IPS-NIHi7 (cell line): ENCODE measurements around the gene ASB18.
A peak's percentile ranks its signal among the peaks of the same experiment; 100 is the strongest.

Source experiments
- DNase-seq: peaks from one replicate; pipeline ENCODE4 v3.0.0; 2012; ENCODE audit warnings: mixed read lengths; ENCODE audit errors: extremely low spot score

The ASB18 gene

DNA sequence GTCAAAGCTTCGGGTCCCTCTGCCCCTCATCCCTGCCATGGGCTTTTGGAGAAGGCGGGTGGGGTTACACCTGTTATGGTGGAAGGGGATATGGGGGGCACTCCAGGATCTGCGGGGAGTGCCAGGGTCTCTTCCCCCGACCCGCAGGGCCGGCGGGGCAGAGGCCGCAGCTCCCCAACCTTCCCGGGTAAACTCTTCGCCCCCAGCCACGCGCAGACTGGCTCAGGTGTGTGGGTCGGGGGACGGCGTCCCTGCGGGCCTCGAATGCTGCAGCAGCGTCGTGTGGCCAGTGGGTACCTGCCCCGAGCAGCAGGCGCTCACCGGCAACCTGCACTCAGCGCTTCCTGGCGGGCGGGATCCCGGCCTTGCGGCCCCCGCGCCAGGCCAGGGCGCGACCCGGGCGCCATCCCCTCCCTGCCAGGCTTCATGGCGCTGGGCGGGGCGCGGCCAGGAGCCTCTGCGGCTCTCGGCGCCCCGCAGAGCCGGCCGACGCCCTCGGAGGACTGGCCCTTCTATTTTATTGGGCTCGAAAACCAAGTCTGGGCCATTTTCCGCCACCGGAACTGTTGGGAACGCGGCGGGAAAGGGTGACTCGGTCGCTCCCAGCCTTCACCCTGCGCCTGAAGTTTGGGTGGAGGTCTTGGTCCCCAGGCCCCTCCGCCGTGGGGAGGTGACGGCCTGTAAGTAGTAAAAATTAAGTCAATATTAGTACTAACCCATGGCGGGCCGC, 100.6 kb downstream of the ASB18 start:
- DNase-seq, result peak; percentile 35

DNA sequence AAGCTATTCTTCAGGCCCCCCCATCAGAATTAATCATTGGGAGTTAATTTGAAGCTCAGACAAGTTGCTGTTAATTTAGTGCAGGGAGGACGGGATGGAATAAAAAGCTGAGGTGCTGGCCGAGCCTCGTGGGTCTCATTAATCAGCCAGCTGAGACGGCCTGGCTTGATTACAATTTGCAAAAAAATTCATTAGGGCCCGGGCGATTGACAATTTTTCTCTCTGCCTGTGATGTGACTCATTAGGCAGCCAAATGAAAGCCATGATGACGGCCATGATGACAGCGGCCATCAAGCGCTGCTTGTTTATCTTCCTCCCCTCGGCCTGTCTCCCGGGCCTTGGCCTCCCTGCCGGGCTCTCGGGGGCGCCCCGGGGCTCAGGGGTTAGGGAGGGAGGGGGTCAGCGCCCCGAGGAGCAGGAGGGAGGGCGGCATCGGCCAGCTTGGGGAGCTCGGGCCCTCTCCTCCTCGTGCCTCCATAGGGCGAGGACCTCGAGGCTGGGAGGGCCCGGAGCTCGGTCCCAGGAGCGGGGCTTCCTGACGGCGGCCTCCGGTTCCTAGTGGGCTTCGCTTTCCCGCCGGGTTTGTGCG, 101.2 kb downstream of the ASB18 start:
- DNase-seq, result peak; percentile 30

DNA sequence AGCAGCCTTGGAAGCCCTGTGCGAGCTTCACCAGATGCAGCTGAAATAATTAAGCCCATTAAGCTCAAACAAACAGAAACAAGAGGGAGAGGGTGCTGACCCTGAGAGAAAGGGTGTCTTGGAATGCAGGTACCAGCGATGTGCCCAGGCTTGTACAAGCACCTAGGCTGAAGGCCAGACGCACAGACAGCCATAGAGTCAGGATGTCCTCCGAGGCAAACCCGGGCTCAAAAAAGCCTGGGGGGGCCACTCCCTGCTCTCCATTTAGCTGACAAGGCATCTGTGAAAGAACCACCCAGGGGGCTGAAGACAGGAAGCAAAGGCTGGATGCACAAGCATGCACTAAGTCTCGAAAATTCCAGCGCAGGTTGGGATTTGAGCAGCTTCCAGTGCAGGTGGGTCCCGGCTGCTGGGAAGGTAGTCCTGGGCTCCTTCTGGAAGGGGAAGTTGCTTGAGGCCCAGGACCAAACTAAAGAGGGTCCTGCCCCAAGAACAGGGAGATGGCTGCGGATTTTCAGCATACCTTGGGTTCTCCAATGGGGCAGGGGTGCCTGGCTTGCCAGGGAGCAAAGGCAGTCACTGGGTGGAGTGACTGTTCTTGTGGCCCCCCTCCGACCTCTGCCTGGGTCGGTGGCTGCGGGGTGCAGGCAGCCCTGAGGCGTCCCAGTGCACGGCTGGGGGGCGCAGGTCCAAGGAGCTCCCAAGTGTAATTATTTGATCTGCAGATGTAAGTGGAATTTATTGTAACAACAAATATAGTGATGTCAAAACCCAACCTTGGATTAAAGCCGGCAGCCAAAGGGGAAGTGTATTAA, 102.0 kb downstream of the ASB18 start:
- no peak for DNase-seq

DNA sequence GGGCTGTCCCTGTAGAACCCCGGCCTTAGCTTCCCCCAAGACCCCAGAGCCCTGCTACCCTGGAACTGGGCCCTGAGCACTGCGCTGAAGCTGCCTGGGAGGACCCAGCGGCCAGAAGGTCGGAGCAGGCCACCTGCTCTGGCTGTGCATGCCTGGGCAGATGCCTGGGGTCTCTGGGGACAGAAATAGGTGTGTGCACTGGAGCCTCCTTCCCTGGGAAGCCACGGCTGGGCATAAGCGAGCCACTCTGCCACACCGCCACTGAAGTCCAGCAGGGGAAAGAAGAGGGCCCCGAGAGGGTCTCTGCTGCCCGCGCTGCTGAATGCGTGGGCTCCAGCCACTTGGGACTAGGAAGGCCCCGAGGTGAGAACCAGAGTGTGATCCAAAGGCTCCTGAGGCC, 102.7 kb downstream of the ASB18 start:
- DNase-seq, result no peak

DNA sequence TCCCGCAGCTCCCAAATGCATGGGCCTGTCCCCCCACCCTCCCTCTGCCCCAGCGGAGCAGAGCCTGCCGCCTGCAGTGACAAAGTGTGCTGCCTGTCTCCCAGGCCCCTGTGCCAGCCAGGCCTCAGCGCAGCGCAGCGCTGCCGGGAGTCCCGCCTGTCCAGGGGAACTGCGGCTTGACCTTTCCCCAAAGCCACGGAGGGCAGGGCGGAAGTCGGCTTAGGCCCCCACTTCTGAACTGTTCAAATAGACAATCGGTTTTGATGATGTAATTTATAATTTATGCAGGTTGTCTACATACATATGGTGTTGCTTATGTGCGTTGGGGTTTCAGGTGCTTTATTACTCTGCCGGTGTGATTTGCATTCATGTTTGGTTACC, 103.1 kb downstream of the ASB18 start:
- no peak for DNase-seq

DNA sequence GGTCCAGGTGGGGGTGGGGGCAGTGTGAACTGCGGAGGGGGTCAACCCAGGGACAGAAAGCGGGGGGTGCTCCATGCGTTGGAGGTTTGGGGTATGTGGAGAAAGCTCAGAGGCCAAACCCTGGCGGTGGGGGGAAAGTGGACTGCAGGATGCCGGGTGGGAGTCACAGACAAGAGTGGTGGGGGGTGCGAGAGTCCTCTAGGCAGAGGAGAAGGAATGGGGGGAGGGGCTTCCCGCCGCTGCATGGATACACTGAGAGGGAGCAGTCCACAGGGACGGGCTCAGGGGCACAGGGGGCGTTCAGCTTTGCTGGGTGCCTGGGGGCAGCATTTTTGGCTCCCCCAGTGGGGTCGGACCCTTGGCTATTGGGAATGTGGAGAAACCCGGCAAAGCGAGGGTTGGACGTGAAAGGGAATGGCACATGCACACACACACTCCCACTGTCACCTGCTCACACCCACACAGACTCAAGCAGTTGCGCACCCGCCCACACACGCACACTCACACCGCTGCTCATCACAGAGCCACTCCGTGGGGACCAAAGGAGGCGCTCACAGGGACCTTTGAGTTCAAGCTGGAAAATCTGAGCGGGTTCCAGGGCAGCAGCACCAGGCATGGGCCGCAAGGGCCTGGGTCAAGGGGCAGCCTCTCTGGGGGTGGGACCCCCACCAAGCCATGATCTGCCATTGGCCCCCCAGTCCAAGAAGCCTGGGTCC, 103.7 kb downstream of the ASB18 start:
- peak; percentile 20 for DNase-seq

DNA sequence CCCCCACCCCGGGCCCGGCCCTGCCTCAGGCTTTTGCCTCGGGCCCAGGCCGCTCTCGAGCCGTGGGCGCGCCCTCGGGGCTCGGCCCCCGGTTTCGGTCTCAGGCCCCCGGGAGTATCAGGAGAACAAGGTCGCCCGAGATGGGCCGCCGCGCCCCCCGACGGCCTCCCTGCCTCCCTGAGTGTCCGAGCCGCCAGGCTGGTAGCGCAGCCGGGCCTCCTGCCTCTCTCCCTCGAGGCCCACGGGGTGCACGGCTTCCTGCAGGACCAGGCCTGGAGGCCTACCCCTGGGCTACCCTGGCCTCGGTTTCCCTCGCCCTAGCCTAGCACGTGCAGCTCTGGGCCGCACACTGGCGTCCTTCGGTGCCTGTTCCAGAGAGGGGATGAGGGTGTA, 104.4 kb downstream of the ASB18 start:
- no peak for DNase-seq

DNA sequence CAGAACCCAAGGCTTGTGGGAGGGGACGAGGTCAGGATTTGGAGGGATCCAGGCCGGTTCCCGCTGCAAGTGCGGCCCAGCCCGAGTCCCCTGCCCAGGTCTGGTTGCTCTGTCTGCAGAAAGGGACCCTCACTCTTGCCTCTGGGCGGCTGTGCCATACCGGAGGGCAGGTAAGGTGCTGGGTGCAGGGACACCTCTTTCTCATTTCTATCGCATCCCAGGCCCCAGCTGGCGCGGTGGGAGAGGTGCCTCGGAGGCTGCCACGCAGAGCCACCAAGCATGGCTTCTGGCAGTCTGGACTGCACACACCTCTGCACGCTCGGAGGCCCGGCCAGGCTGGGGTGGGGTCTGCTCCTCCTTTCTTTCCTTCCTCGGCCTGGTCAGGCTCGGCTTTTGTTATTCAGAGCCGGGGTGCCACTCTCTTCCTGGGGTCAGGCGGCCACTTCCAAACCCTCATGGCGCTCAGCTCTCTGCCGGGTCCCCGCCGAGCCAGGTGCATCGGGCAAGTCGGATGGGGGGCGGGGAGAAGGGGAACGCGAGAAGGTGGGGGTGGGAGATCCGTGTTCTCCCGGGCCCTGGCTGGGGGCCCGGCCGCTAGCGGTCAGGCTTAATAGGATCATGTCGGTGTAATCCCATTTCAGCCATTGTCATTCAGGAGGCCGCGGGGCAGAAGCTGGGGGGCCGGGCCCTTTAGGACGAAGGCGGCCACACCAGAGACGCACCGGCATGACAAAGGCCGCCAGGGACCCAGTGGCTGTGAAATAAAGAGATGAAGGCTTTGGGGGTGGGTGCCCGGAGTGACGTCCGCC, 105.0 kb downstream of the ASB18 start:
- peak; percentile 79 for DNase-seq

DNA sequence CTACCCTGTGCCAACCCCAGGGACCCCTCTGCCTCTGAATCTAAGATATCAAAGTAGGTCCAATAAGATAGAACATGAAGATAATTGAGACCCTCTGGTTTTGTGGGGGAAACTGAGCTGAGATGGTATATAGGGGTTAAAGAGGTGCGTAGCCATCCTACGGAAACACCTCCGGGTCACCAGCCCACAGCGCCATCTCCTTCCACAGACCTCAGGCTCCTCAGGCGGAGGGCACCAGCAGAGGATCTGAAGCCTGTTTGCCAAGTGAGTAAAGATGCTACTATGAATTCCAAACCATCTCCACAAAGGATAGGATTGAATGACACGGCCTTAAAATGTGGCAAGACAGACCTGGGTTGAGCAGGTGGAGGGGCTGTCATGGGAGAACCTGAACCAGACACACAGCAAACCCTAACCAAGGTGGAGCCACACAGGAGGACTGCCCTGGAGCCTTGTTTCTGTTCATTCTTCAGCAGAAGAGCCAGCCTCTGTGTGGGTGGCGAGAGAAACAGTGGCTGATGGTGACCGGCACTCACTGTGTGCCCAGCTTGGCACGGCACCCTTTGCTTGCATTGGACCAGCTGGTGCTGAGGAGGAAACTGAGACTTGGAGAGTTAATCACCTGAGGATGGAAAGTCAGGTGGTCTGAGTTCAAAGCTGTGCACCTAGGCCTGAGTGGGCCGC, 106.2 kb downstream of the ASB18 start:
- DNase-seq, result no peak

DNA sequence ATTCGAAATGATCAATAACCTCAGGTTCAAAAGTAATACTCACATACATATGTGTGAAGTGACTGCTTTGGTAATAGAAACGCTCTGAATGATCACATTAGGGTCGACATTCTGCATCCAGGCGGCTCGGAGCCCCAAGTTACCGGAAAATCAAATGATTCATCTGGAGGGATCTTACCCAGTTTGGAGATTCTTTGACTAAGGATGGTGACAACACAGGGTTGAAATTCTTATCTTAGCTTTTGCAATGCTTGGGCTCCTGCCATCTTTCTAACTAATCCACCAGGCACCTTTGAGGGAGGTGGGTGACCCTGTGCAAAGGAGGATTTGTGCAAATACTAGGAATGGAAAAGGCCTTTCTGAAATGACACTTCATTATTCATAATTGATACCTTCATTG, 106.8 kb downstream of the ASB18 start:
- DNase-seq, result no peak

DNA sequence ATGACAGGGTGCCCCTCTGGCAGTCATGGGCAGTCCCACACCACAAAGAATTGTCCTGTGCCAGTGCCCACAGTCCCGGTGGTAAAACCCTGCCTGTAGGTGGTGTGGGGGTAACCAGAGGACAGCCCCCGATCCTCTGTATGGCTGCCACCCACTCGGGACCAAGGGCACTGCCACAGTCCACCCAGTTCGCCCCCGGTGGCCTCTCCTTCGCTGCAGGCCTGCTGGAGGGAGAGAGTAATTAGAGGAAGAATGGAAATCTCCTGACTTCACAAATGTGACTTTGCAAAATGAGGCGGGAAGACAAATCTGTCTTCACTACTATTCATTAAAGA, 107.4 kb downstream of the ASB18 start:
- no peak for DNase-seq

DNA sequence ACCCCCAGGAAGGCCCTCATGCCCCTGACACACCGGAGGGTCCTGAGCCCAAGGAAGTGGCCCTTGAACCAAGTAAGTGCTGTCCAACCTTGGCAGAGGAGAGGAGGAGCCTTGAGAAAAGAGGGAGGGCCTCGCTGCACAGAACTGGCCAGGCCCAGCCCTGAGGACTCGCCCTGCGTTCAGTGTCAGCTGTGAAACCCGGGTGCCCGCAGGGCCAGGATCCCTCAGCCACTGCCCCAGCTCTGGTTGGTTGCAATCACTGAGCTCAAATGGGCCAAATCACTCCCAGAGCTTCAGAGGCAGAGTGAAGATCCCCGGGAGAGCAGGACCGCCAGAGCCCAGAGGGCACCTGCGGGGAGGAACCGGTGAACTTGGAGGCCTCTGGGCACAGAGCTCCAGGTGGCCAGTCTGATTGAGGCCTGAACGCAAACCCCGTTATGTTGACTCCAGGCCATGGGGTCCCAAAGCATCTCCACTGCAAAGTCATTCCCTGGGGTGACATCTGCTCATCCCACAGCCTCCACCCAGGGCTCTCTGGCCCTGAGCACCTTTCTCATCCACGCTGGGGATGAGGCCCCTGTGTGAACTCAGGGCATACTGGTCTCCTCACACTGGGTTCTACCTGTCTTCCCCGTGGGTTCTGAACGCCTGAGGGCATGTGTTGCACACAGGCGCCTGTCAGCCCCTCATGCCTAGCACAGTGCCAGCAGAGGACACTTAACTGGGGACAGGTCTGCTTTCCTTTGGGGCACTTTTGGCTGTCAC, 107.9 kb downstream of the ASB18 start:
- DNase-seq, result no peak

DNA sequence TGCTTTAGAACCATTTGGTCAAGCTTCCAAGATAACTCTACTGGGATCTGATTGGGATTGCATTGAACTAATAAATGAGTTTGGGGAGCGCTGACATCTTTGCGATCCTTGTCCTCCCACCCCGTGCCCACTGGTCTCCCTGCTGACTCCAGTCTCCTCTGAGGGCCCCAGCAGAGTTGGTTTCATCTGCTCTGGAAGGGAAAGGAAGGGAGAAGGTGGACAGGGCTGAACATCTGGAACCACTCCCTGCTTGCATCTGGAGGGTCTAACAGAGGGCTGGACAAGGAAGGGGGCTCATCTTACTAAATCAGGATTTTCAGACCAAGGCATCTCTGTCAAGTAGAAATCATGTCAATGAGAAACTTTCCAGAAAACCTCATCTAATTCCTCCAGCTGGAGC, 108.8 kb downstream of the ASB18 start:
- DNase-seq, result no peak

DNA sequence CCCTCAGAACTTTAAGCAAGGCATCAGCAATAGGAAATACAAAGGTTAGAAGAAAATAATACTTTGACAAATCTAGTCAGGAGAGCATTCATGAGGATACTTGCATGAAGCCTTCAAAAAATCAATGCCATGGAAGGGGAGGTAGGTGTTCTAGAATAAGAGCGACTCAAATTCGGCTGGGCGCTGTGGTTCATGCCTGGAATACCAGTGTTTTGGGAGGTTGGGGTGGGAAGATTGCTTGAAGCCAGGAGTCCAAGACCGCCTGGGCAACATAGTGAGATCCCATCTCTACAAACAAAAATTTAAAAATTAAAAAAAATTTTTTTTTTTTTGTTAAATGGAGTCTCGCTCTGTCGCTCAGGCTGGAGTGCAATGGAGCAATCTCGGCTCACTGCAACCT, 117.8 kb downstream of the ASB18 start:
- DNase-seq, result no peak

DNA sequence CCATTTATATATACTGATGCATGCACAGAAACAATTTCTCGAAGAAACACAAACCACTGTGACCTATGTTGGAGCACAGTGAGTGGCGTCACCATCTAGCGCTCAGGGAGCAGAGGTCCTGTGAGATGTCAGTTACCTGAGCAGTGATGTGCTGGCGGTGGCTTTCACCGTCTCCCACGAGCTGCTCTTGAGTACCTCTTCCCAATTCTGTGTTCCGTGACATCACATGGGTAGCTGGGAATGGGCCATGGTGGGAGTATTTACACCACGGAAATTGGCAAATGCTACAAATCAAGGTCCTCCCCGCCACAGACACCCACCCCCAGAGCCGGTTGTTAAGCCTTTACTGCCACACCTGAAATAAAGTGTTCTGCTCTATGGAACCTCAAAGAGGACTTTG, 120.4 kb downstream of the ASB18 start:
- DNase-seq, result no peak
